ENCODE measurements around the gene ZNF462.
"Not testable (repeated sequence)": the region's sequence is repeated elsewhere in the genome, so short reads cannot be mapped to it uniquely, and the experiment has no call there.

The ZNF462 gene

DNA sequence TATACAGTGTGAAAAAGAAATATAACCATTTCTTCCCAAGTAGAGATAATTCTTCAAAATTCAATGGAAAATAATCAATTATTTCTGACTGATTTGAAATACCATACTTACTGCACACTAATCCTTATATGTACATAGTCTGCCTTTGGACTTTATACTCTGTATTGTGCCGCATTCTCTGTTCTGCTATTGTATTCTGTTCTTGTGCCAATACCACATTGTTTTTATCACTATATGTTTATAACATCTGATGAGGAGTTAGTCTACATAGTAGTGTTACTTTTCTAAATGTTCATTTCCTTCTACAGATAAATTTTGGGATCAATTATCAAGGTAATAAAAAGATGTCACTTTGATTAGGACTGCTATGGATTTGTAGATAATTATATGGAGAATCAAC is 16.7 kb upstream of the ZNF462 start:
- Histone ChIP-seq H3K23ac (ENCODE audit: low read length) (no peak overlapping the region), H2AK5ac (ENCODE audit: low read length) (no peak overlapping the region), H3K4me1 (ENCODE audit: control insufficient read depth, low read depth, low read length) (no peaks in the 10 kb centered on the region), H4K8ac (ENCODE audit: low read depth, low read length) (no peak overlapping the region), H3K4ac (ENCODE audit: low read depth, low read length) (no peak overlapping the region), H3K9ac (ENCODE audit: low read length) (no peak overlapping the region), H3K36me3 (ENCODE audit: control insufficient read depth, insufficient read depth, low read length) (no peaks in the 10 kb centered on the region), H3K4me2 (ENCODE audit: low read length) (no peak overlapping the region), H2BK120ac (ENCODE audit: low read depth, low read length) (no peak overlapping the region), H3K27ac (ENCODE audit: low read depth, low read length) (no peak overlapping the region), H2BK5ac (ENCODE audit: low read length) (no peak overlapping the region), H3K79me1 (ENCODE audit: low read length) (no peaks in the 10 kb centered on the region), H3K27me3 (ENCODE audit: insufficient read depth, low read length, poor library complexity) (no peaks in the 10 kb centered on the region), H3K18ac (ENCODE audit: low read length) (no peak overlapping the region), H4K5ac (ENCODE audit: low read length) (no peak overlapping the region), H3K79me2 (ENCODE audit: control insufficient read depth, insufficient read depth, low read length) (no peaks in the 10 kb centered on the region), H3K56ac (ENCODE audit: low read length) (no peak overlapping the region), H3K4me3 (ENCODE audit: low read length) (no peak overlapping the region), H2BK15ac (replicated peaks; ENCODE audit: low read depth) (no peak overlapping the region)
- no CpG with 5 or more reads among the region's 1 CpG for WGBS (ENCODE audit: extremely low coverage, insufficient coverage, low lambda C conversion rate)
- DNase-seq, result no peak

DNA sequence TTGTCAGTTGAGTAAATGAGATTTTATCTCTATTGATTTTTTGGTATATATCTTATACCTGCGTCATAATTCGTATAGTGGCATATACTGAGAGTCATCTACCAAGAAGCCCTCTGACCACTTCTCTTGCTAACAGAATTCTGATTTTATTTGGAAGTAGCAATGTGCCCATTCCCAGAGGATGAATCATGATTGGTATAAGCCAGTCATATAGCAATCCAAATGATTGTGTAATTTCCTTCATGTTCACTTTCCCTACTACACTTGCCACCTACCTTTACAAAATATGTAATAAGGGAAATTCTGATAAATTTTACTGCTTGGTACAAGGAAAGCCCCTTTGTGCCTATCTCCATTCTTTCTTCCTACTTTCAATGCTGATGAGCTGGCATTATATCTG is 16.1 kb upstream of the ZNF462 start:
- Histone ChIP-seq H3K56ac (ENCODE audit: low read length) (no peak overlapping the region), H3K9ac (ENCODE audit: low read length) (no peak overlapping the region), H3K4me1 (ENCODE audit: control insufficient read depth, low read depth, low read length) (no peaks in the 10 kb centered on the region), H3K18ac (ENCODE audit: low read length) (no peak overlapping the region), H3K79me1 (ENCODE audit: low read length) (no peaks in the 10 kb centered on the region), H2BK15ac (replicated peaks; ENCODE audit: low read depth) (no peak overlapping the region), H3K4me2 (ENCODE audit: low read length) (no peak overlapping the region), H3K36me3 (ENCODE audit: control insufficient read depth, insufficient read depth, low read length) (no peaks in the 10 kb centered on the region), H3K4ac (ENCODE audit: low read depth, low read length) (no peak overlapping the region), H4K8ac (ENCODE audit: low read depth, low read length) (no peak overlapping the region), H3K27ac (ENCODE audit: low read depth, low read length) (no peak overlapping the region), H4K5ac (ENCODE audit: low read length) (no peak overlapping the region), H3K79me2 (ENCODE audit: control insufficient read depth, insufficient read depth, low read length) (no peaks in the 10 kb centered on the region), H2BK120ac (ENCODE audit: low read depth, low read length) (no peak overlapping the region), H3K27me3 (ENCODE audit: insufficient read depth, low read length, poor library complexity) (no peaks in the 10 kb centered on the region), H2AK5ac (ENCODE audit: low read length) (no peak overlapping the region), H2BK5ac (ENCODE audit: low read length) (no peak overlapping the region), H3K4me3 (ENCODE audit: low read length) (no peak overlapping the region), H3K23ac (ENCODE audit: low read length) (no peak overlapping the region)
- DNase-seq, result no peak
- WGBS (ENCODE audit: extremely low coverage, insufficient coverage, low lambda C conversion rate), result no CpG with 5 or more reads among the region's 2 CpGs

DNA sequence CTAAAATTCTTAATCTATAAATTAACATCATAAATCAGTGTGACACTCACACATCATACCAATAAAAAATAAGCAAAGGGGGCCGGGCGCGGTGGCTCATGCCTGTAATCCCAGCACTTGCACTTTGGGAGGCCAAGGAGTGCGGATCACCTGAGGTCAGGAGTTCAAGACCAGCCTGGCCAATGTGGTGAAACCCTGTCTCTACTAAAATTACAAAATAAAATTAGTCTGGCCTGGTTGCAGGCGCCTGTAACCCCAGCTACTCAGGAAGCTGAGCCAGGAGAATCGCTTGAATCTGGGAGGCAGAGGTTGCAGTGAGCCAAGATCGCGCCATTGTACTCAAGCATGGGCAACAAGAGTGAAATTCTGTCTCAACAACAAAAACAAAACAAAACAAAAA is 11.3 kb upstream of the ZNF462 start:
- not testable (repeated sequence) for H3K27me3 ChIP-seq (ENCODE audit: insufficient read depth, low read length, poor library complexity); H2BK120ac ChIP-seq (ENCODE audit: low read depth, low read length); H3K36me3 ChIP-seq (ENCODE audit: control insufficient read depth, insufficient read depth, low read length); H3K9ac ChIP-seq (ENCODE audit: low read length); H3K4me3 ChIP-seq (ENCODE audit: low read length); H4K5ac ChIP-seq (ENCODE audit: low read length); H2BK5ac ChIP-seq (ENCODE audit: low read length); H3K18ac ChIP-seq (ENCODE audit: low read length); H3K56ac ChIP-seq (ENCODE audit: low read length); H3K4me2 ChIP-seq (ENCODE audit: low read length); H4K8ac ChIP-seq (ENCODE audit: low read depth, low read length); H3K4me1 ChIP-seq (ENCODE audit: control insufficient read depth, low read depth, low read length); H3K79me1 ChIP-seq (ENCODE audit: low read length); H3K79me2 ChIP-seq (ENCODE audit: control insufficient read depth, insufficient read depth, low read length); H3K27ac ChIP-seq (ENCODE audit: low read depth, low read length); H2BK15ac ChIP-seq (replicated peaks; ENCODE audit: low read depth); H3K23ac ChIP-seq (ENCODE audit: low read length); H3K4ac ChIP-seq (ENCODE audit: low read depth, low read length); DNase-seq; H2AK5ac ChIP-seq (ENCODE audit: low read length)
- WGBS (ENCODE audit: extremely low coverage, insufficient coverage, low lambda C conversion rate), result no CpG with 5 or more reads among the region's 8 CpGs

DNA sequence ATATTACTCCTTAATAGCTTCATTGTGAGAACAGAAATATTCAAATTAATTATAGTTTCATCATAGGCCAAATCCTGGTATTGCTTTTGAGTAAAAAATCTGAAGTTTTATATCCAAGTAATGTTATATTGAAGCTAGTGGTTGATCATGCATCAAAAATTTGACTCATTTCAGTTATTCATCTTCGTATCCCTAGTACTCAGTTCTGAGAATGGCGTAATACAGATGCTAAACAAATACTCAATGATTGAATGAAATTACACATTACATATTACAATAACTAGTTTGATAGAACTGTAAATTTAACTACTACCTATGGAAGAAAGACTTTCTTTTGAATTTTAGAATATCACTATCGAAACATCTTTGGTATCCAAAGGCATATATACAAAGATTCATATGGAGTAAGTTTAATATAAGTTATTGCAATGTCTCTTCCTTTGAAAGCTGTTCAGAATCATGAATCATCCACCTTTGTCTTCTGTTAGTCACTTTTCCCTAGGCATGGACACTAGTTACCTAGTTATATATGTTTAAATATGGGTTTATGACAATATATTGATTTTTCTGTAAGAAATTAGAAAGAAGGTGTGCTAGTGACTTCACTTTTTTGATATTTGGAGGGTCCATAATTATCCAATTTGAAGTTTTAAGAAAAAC is 5.0 kb upstream of the ZNF462 start:
- Histone ChIP-seq H3K4me1 (ENCODE audit: control insufficient read depth, low read depth, low read length) (no peaks in the 10 kb centered on the region), H4K5ac (ENCODE audit: low read length) (no peak overlapping the region), H3K18ac (ENCODE audit: low read length) (no peak overlapping the region), H3K27me3 (ENCODE audit: insufficient read depth, low read length, poor library complexity) (peaks cover 2% of the 10 kb centered on the region), H2BK120ac (ENCODE audit: low read depth, low read length) (no peak overlapping the region), H3K36me3 (ENCODE audit: control insufficient read depth, insufficient read depth, low read length) (no peaks in the 10 kb centered on the region), H4K8ac (ENCODE audit: low read depth, low read length) (no peak overlapping the region), H2AK5ac (ENCODE audit: low read length) (no peak overlapping the region), H3K23ac (ENCODE audit: low read length) (no peak overlapping the region), H3K4ac (ENCODE audit: low read depth, low read length) (no peak overlapping the region), H3K4me3 (ENCODE audit: low read length) (no peak overlapping the region), H3K27ac (ENCODE audit: low read depth, low read length) (no peak overlapping the region), H3K56ac (ENCODE audit: low read length) (no peak overlapping the region), H3K4me2 (ENCODE audit: low read length) (no peak overlapping the region), H3K79me2 (ENCODE audit: control insufficient read depth, insufficient read depth, low read length) (no peaks in the 10 kb centered on the region), H3K79me1 (ENCODE audit: low read length) (no peaks in the 10 kb centered on the region), H3K9ac (ENCODE audit: low read length) (no peak overlapping the region), H2BK15ac (replicated peaks; ENCODE audit: low read depth) (no peak overlapping the region), H2BK5ac (ENCODE audit: low read length) (no peak overlapping the region)
- no peak for DNase-seq
- WGBS (ENCODE audit: extremely low coverage, insufficient coverage, low lambda C conversion rate), result no CpG with 5 or more reads among the region's 3 CpGs

DNA sequence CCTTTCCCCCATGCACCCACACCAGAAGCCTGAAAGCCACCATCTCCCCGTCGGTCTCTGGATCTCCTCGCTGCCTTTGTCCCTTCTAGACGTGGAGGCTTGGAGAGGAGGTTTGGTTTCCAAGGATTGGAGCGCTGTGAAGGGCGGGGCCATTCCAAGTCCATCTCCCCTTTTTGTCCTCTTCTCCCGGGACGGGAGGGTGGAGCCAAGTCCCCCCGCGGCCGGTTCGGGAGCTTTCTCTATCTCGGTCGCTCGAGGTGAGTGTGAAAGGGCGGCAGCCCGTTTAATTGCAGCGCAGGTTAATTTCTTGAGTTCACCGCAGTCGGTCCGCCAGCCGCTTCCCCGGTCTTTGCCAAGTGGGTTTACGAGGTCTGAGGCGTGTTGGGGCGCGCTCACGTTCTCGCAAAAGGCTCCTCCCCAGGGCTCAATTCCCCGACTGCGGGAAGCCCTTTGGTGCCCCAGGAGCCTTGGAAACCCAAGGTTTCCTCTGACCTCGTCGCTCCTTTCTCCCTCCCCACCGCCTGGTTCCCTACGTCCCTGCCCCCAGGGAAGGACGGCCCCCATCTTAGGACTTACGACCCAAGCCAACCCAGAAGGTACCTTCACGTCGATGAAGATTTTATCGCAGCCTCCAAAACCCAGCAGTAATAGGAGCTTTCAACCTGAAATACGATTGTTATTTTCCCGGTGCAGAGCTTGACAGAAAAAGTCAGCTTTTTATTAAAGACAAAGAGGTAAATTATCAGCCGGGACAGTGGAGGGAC is 2.8 kb upstream of the ZNF462 start:
- no peaks in the 10 kb centered on the region for H3K79me1 ChIP-seq (ENCODE audit: low read length)

More for the DNA sequence above, 2.8 kb upstream of the ZNF462 start:
- peaks cover 11% of the 10 kb centered on the region for H3K79me2 ChIP-seq (ENCODE audit: control insufficient read depth, insufficient read depth, low read length)
- no peak overlapping the region for H4K8ac ChIP-seq (ENCODE audit: low read depth, low read length)
- H3K4me3 ChIP-seq (ENCODE audit: low read length), result peak overlapping the region; percentile 83
- peaks cover 2% of the 10 kb centered on the region for H3K27me3 ChIP-seq (ENCODE audit: insufficient read depth, low read length, poor library complexity)
- H2BK5ac ChIP-seq (ENCODE audit: low read length), result peak overlapping the region; percentile 48
- WGBS (ENCODE audit: extremely low coverage, insufficient coverage, low lambda C conversion rate), result no CpG with 5 or more reads among the region's 43 CpGs
- H3K23ac ChIP-seq (ENCODE audit: low read length), result no peak overlapping the region
- no peak overlapping the region for H4K5ac ChIP-seq (ENCODE audit: low read length)
- peak overlapping the region; percentile 50 for H2BK120ac ChIP-seq (ENCODE audit: low read depth, low read length)
- no peak overlapping the region for H2AK5ac ChIP-seq (ENCODE audit: low read length)
- H3K18ac ChIP-seq (ENCODE audit: low read length), result peak overlapping the region; percentile 95
- no peak overlapping the region for H2BK15ac ChIP-seq (replicated peaks; ENCODE audit: low read depth)
- H3K4me1 ChIP-seq (ENCODE audit: control insufficient read depth, low read depth, low read length), result peaks cover 4% of the 10 kb centered on the region
- H3K56ac ChIP-seq (ENCODE audit: low read length), result peak overlapping the region; percentile 94
- peak; percentile 92 for DNase-seq
- peak overlapping the region; percentile 38 for H3K4ac ChIP-seq (ENCODE audit: low read depth, low read length)
- peak overlapping the region; percentile 89 for H3K9ac ChIP-seq (ENCODE audit: low read length)
- no peaks in the 10 kb centered on the region for H3K36me3 ChIP-seq (ENCODE audit: control insufficient read depth, insufficient read depth, low read length)
- peak overlapping the region; percentile 82 for H3K4me2 ChIP-seq (ENCODE audit: low read length)
- peak overlapping the region; percentile 86 for H3K27ac ChIP-seq (ENCODE audit: low read depth, low read length)

Measured in mesendoderm (in vitro differentiated cells).